Kidney epithelial cell (primary cell): ENCODE results near the gene DNAJC2. TPM values are rescaled to one million over a fixed set of nuclear protein-coding genes. Genes with fewer than 3 reads are reported as not detected.

Experiments
- DNase-seq: peaks from one replicate; pipeline ENCODE4 v3.0.0-alpha.2; 2010; ENCODE audit warnings: low read depth
- H3K27me3 ChIP-seq: 2 replicates; pipeline ENCODE4 v1.6.0; 2011; ENCODE audit warnings: low read length; ENCODE audit not compliant: control insufficient read depth, insufficient read depth
- H3K36me3 ChIP-seq: 2 replicates; pipeline ENCODE4 v1.5.1; 2011; ENCODE audit warnings: low read length; ENCODE audit not compliant: control insufficient read depth, insufficient read depth
- H3K4me3 ChIP-seq: 2 replicates; pipeline ENCODE4 v1.5.1; 2011; ENCODE audit warnings: low read depth, mild to moderate bottlenecking, control low read depth, low read length
- CTCF ChIP-seq: IDR thresholded peaks from 2 replicates; pipeline ENCODE4 v1.5.1; 2011; ENCODE audit warnings: mild to moderate bottlenecking, moderate library complexity, low read length, control low read depth, inconsistent platforms; ENCODE audit not compliant: insufficient read depth, poor library complexity, severe bottlenecking
- total RNA-seq: library from RNA; depleted of rRNA; stranded (reverse); fragments of >200 nt; gene quantifications from 2 replicates; pipeline ENCODE4 v1.2.3, GENCODE V29; 2015

The DNAJC2 gene
- total RNA-seq, 1 donor from 2014 or later: 32.4 TPM

- no peak for TF ChIP-seq CTCF
- Histone ChIP-seq H3K36me3 (no peaks in the 10 kb centered on the region), H3K4me3 (no peak overlapping the region), H3K27me3 (no peaks in the 10 kb centered on the region)
- no peak for DNase-seq
These were observed 36.9 kb downstream of the DNAJC2 start for GRCh38 chr7:103307503-103308231.

GRCh38 chr7:103301441-103301840 lies 43.1 kb downstream of the DNAJC2 start:
- Histone ChIP-seq H3K36me3 (no peaks in the 10 kb centered on the region), H3K4me3 (no peak overlapping the region), H3K27me3 (no peaks in the 10 kb centered on the region)
- no peak for DNase-seq
- TF ChIP-seq CTCF: no peak

GRCh38 chr7:103299660-103300059 lies 44.9 kb downstream of the DNAJC2 start:
- Histone ChIP-seq H3K4me3 (no peak overlapping the region), H3K27me3 (no peaks in the 10 kb centered on the region), H3K36me3 (no peaks in the 10 kb centered on the region)
- TF ChIP-seq CTCF: no peak
- DNase-seq: no peak

GRCh38 chr7:103297837-103298179 lies 46.8 kb downstream of the DNAJC2 start:
- no peak for DNase-seq
- Histone ChIP-seq H3K36me3 (no peaks in the 10 kb centered on the region), H3K4me3 (peak overlapping the region; percentile 96), H3K27me3 (no peaks in the 10 kb centered on the region)
- no peak for TF ChIP-seq CTCF

GRCh38 chr7:103296901-103297836 lies 47.4 kb downstream of the DNAJC2 start, which contains the start of gene PMPCB:
TSS of gene PMPCB (plus strand) at chr7:103297435. CDS start at chr7:103297460, 25 bp downstream.
- Histone ChIP-seq H3K4me3 (peak within 1 kb of the TSS; percentile 96), H3K27me3 (no peaks in the 10 kb centered on the region), H3K36me3 (no peaks in the 10 kb centered on the region)
- peak; percentile 94 for TF ChIP-seq CTCF
- DNase-seq: peak; percentile 66
